Subcutaneous adipose tissue (tissue), 4 donors: ENCODE data around the gene TSPAN7. TPM values are rescaled to one million over a fixed set of nuclear protein-coding genes. Genes with fewer than 3 reads are reported as not detected.

Experiments
- total RNA-seq, 4 donors: library from RNA; depleted of rRNA; stranded (reverse); fragments of >200 nt; gene quantifications; one replicate each; pipeline ENCODE4 v1.1.0, GENCODE V29; 2016
- TF ChIP-seq, protein P1 (sequence below): fragments of 450-650 bp; IDR thresholded peaks from one replicate; pipeline ENCODE4 v1.5.1; 2016; ENCODE audit warnings: low read depth, mild to moderate bottlenecking, control low read depth, antibody characterized with exemption, moderate library complexity

TSPAN7 gene
- total RNA-seq, 4 donors from 2014 or later = 13.4 to 47.6 (median 41.5) TPM

DNA sequence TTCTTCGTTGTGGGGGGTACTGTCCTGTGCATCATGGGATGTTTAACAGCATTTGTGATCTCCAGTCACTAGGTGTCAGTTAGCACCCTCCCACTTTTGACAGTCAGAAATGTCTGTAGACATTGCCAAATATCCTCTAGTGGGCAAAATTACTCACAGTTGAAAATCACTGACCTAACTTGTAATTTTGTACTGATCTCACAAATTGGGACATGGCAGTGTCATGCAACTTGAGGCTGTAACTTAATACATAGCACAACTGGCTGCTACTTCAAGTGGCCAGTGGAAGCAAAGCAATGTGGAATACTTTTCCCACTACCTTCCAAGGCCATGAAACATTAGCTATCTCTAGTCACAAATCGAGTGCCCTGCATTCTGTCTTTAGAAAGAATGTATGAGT, 23.2 kb upstream of the TSPAN7 start:
- TF ChIP-seq, protein P1, sequence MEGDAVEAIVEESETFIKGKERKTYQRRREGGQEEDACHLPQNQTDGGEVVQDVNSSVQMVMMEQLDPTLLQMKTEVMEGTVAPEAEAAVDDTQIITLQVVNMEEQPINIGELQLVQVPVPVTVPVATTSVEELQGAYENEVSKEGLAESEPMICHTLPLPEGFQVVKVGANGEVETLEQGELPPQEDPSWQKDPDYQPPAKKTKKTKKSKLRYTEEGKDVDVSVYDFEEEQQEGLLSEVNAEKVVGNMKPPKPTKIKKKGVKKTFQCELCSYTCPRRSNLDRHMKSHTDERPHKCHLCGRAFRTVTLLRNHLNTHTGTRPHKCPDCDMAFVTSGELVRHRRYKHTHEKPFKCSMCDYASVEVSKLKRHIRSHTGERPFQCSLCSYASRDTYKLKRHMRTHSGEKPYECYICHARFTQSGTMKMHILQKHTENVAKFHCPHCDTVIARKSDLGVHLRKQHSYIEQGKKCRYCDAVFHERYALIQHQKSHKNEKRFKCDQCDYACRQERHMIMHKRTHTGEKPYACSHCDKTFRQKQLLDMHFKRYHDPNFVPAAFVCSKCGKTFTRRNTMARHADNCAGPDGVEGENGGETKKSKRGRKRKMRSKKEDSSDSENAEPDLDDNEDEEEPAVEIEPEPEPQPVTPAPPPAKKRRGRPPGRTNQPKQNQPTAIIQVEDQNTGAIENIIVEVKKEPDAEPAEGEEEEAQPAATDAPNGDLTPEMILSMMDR = no peak

DNA sequence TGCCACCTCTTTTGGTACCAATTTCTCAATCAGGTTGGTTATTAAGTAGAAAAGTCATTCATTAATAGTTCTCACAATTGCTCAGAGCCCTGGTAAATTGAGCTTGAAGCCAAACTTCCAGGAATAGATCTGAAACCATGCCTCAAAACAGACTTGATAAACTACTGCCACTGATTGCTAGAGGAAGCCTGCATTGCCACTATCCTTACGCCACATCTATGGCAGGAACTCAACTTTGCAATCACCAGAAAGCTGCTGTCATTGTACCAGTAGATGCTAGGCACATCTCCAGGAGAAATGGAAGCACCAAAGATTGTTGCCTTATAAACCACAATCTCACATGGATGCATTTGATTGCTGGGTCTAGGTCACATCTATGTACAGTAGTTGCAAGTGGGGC, 21.6 kb upstream of the TSPAN7 start:
- TF ChIP-seq, protein P1 = no peak

DNA sequence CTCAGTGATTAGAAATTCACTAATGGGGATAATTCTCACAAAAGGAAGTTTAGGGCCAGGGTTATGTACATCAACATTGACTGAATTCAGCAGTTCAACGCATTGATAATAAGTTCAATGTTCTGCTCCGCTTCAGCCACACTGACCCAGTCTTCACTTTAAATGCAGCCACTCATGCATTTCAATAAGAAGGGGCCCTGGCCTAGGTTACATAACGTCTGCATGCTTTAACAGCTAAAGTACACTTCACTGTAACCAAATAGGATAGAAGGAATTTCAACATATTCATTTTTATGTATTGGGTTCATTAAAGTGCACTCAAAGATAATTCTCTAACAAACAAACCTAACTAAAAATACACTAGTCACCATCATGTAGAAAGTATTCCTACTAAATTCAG, 12.8 kb upstream of the TSPAN7 start:
- TF ChIP-seq, protein P1 = no peak

DNA sequence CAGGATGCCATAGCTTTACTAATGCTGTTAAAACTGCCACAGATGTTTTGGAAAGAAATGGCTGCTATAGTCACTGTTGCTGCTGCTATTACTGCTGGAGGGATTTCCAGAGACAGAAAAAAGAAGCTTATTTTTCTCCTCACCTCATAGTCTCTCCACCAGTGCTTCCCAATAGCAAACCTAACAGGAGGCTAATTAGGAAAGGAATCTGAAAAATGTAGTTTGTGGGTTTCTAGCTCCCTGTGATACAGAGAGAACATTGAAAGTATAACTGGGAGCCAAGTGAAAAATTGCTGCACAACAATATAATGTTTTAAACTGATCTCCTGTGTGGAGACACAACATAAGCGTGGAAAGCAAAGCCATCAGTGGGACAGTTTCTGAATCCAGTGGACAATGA, 8.6 kb upstream of the TSPAN7 start:
- TF ChIP-seq, protein P1 = no peak

DNA sequence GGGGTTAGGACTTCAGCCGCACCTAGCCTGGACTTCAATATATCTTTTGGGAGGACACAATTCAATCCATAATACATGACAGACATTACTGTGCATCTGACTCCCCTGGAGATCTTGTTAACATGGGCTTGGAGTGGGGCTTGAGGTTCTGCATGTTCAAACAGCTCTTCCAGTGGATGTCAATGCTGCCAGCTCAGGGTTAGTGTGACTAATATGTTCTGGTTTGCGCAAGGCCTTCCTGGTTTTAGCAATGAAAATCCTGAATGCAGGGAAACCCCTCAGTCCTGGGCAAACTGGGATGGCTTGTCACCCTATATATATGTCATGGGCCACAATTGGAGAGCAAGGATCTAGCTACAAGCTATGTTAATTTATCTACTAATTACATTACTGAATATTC, 2.7 kb upstream of the TSPAN7 start:
- TF ChIP-seq, protein P1 = no peak

DNA sequence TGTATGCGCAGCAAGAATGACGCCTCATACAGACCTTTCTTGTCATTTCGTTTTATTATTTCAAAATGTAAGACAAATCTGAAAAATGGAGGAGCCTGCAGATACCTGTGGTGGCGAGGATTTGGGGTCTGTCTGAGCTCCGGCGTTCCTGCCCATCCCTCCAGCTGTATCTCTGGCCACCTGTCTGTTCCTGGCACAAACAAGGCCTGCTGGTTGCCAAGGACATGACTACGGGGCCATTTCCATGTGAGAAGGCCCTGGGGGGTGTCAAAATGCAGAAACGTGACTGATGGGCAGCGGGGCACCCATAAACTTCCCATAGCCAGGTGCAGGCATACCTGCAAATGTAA, 591 bp upstream of the TSPAN7 start:
- TF ChIP-seq, protein P1 = no peak

DNA sequence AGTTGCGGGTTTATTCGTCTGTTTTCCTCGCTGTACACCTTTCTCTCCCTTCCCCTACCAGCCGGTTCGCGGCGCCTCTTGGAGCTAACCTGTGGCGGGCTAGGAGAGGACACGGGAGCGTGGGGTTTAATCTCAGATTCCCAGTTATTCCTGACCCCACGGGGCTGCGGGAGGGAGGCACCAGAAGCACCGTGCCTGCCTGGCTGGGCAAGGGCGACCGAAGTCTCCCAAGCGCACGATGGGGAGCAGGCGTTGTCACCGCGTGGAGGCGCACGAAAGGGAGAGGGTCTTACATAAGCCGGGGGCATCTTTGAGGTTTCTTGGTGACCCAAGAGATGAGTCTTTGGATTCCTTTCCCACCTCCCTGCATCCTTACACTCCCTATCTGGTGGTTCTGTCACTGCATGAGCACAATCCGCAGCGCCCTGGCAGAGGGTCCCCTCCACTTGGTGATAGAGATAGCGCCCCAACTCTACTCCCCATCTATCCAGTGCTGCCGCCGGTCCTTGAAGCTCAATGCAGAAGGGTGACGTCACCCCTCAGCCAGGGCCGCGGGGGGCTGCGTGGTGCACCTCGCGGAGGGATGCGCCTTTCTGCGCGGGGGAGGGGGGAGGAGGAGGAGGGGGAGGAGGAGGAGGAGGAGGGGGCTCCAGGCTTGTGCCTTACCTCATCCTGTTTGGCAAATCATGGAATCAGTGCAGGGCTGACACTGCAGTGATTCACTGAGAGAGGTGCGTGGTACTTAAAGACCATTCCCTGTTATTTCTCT, 793 bp downstream of the TSPAN7 start:
- TF ChIP-seq, protein P1 = no peak
